ENCODE data around the gene MUL1.

- TF ChIP-seq ELK1 (CRISPR knock-in tag; IDR thresholded peaks at IDR 0.05) (no peak), ZNF146 (CRISPR knock-in tag; IDR thresholded peaks at IDR 0.05; ENCODE audit: unreplicated experiment) (no peak), THRA (IDR thresholded peaks at IDR 0.05) (no peak), ZNF174 (CRISPR knock-in tag; IDR thresholded peaks at IDR 0.05) (no peak), EZH2 (IDR thresholded peaks at IDR 0.05; ENCODE audit: borderline replicate concordance, low read depth, low read length) (no peak), E2F1 (CRISPR knock-in tag; IDR thresholded peaks at IDR 0.05) (no peak), GATA2 (CRISPR knock-in tag; IDR thresholded peaks at IDR 0.05) (no peak), USF2 (CRISPR knock-in tag; IDR thresholded peaks at IDR 0.05) (no peak), CTCF (IDR thresholded peaks at IDR 0.05 in 2 of 3, conservative IDR thresholded peaks at IDR 0.05 in 1 of 3; ENCODE audit: insufficient read depth in 2 of 3, low read depth in 1 of 3, low read length in 3 of 3) (no peak), PCBP1 (IDR thresholded peaks at IDR 0.05; ENCODE audit: low read depth, low read length, poor library complexity, severe bottlenecking) (no peak), POLR2AphosphoS5 (IDR thresholded peaks at IDR 0.05; ENCODE audit: control insufficient read depth, insufficient read depth, low read depth, low read length) (no peak), HNRNPUL1 (IDR thresholded peaks at IDR 0.05; ENCODE audit: low read length) (no peak), LARP7 (IDR thresholded peaks at IDR 0.05) (no peak), ZBTB17 (CRISPR knock-in tag; IDR thresholded peaks at IDR 0.05) (no peak)
Measured at GRCh38 chr1:20555758-20556120, 47.8 kb upstream of the MUL1 start.
